NCI-H345 treated with DMSO at 0.1 percent for 48 hours (cell line): ENCODE data around the gene SLC25A42.

Source experiments
- DNase-seq: peaks from one replicate; lab custom pipeline; 2025; ENCODE audit not compliant: unreplicated experiment; lab: John Stamatoyannopoulos, UW

Gene SLC25A42

GRCh38 chr19:19050731-19051130, 13.1 kb upstream of the SLC25A42 start:
- no peak for DNase-seq

DNA sequence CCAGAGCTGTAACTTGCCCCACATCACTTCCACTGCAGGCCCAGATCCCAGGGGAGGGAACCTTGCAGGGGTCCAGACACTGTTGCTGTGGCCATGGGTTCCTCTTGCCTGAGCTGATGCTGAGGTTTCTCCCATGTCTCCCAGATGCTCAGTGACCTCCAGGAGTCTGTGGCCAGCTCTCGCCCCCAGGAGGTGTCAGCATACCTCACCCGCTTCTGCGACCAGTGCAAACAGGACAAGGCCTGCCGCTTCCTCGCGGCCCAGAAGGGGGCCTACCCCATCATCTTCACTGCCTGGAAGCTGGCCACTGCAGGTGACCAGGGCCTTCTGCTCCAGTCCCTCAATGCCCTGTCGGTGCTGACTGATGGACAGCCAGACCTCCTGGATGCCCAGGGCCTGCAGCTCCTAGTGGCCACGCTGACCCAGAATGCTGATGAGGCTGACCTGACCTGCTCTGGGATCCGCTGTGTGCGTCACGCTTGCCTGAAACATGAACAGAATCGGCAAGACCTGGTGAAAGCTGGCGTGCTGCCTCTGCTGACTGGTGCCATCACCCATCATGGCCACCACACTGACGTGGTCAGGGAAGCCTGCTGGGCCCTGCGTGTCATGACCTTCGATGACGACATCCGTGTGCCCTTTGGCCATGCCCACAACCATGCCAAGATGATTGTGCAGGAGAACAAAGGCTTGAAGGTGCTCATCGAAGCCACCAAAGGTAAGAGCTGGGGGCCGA, 12.1 kb upstream of the SLC25A42 start:
- DNase-seq: no peak

DNA sequence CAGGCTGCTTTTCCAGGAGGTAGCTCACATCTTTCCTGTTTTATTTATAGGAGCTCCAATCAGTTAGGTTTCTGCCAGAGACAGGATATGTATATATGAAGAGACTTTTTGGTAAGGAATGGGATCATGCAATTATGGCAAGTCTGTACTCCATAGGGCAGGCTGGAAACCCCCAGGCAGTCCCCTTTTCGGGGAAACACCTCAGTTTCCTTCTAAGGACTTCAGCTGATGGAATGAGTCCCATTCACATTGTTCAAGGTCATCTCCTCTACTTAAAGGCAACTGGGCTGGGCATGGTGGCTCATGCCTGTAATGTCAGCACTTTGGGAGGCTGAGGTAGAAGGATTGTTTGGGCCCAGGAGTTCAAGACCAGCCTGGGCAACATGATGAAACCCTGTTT, 10.9 kb upstream of the SLC25A42 start:
- no peak for DNase-seq

GRCh38 chr19:19053508-19054314, 10.1 kb upstream of the SLC25A42 start:
- no peak for DNase-seq

DNA sequence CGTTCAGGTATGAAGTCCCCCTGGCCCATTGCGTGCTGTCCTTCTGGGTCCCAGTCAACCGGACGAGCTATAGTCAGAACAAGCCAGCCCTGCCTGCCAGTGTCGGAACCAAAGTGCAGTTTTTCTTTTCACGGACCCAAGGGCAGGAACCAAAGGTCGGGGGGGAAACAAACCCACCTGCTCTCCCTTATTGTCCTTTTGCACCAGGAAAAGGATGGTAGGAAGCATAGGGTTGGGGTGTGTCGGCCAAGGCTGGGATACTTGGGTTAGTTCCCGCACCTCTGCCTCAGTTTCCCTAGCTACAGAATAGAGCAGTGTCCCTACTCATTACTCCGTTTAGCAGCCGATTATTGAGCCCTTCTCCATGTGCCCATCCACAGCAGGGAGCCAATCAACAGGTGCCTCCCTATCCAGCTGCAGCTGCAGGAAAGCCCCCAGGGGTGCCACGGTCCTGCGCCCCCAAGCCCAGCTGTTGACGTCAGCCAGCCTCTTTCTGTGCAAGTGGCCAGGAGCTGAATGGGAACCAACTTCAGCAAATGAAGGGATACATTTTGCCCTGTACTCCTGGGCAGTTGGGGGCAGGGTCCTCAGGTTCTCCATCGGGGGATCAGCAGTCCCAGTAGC, 9.4 kb upstream of the SLC25A42 start:
- DNase-seq: no peak

GRCh38 chr19:19054939-19055440, 8.8 kb upstream of the SLC25A42 start:
- DNase-seq: no peak

- no peak for DNase-seq
Measured at GRCh38 chr19:19055701-19056100, 8.1 kb upstream of the SLC25A42 start.

DNA sequence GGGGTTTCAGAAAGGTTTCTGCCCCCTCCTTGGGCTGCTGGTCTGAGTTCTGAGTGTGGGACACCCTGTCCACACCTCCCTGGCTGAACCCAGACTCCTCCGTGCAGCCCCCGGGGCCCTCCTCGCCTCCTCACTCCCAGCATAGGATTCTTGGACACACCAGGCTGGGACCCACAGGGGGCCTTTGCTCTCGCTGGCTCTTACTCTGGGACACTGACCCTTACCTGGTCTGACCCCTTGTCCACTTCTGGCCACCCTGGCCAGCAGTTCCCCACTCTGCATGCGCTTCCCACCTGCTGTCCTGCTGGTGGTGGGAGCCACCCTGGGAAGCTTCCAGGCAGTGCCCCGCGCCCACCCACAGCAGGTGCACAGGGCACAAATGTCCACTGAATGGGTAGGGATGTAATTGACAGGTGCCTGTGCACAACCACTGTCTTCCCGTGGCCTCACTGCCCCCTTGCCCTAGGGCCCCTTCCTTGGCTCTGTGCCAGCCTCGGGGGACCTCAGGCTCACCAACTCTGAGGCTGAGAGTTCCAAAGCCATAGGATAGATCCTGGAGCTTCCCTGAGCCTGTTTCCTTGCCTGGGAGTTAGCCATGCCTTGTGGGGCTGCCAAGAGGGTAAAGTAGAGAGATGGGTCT, 7.0 kb upstream of the SLC25A42 start:
- no peak for DNase-seq

DNA sequence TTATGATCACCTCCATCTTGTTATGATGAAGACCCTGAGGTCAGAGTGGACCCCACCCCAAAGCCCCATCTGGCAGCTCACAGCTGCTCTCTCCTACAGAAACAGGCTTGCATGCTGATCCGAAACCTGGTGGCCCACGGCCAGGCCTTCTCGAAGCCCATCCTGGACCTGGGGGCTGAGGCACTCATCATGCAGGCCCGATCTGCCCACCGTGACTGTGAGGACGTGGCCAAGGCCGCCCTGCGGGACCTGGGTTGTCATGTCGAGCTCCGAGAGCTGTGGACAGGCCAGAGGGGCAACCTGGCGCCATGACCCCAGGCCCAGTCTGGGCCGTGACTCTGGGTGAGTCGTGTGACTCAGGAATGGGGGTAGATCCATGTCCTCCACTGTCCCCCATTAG, 6.5 kb upstream of the SLC25A42 start:
- DNase-seq: no peak

GRCh38 chr19:19057720-19058119, 6.1 kb upstream of the SLC25A42 start:
- DNase-seq: no peak

GRCh38 chr19:19059018-19059836, 4.6 kb upstream of the SLC25A42 start:
- DNase-seq: no peak

- no peak for DNase-seq
Measured at GRCh38 chr19:19059837-19060611, 3.8 kb upstream of the SLC25A42 start.

- DNase-seq: no peak
Measured at GRCh38 chr19:19061506-19061905, 2.3 kb upstream of the SLC25A42 start.

DNA sequence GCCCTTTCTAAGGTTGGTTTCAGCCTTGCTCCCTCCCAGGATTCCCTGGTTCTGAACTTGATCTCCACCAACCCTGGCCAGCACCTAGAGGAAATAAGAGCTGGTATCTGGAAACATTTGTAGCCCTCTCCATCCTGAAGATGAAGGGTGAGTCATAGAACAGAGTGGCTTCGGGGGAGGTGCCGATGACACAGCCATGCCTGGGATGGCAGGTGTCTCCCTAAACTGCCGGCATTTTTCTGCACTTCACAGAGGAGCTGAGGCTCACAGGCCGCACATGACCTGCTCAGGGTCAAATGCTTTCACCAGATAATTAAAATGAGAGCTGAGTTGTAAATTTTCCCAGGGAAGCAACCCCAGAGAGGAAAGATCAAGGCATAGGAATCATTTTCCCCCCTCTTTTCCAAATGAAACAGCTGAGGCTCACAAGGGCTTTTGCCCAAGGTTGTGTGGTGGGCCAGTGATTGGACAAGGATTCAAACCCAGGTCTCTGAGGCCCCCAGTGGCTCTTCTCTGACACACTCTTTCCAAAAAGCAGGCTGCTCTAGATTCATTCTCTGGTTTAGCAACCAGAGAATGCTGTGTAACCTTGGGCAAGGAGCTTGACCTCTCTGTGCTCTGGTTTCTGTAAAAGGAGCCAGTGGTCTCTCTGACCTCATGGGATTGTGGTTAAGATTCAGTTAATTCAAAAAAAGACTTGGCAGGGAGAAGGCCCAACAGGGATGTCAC, 1.2 kb upstream of the SLC25A42 start:
- no peak for DNase-seq

DNA sequence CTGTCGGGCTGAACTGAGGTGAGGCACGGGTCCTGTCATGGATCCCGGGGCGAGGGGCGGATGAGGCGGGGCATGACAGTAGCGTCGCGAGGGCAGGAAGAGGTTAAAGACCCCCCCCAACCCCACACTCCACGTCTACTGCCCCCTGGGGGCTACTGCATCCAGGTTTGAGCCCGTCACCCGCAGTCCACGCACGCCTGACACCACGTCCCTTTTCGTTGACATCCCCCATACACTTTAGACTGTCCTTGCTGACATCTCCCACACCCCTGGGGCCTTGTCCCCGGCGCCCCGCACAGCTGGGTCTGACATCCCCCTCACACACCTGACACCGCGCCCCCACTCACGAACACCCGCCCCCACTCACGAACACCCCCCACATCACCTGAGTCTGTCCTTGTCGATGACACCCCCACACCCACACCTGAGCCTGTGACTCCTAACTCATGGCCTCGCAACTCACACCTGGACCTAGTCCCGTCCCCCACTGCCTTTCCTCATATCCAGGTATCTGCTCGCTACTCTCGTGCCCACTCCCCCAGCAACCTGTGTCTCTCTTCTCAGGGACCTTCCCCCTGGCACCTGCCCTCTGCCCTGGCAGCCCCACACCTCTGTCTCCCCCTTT, 416 bp downstream of the SLC25A42 start:
- no peak for DNase-seq

- no peak for DNase-seq
Measured at GRCh38 chr19:19064811-19065745, 1.3 kb downstream of the SLC25A42 start.

- no peak for DNase-seq
Measured at GRCh38 chr19:19067276-19068072, 3.7 kb downstream of the SLC25A42 start.
